ENCODE data around the gene CYP4X1.
"Not testable (repeated sequence)": the region's sequence is repeated elsewhere in the genome, so short reads cannot be mapped to it uniquely, and the experiment has no call there.

The CYP4X1 gene

GRCh38 chr1:47089356-47089755 lies 65.9 kb downstream of the CYP4X1 start:
- DNase-seq = not testable (repeated sequence)

- not testable (repeated sequence) for DNase-seq
These were observed 68.0 kb downstream of the CYP4X1 start for GRCh38 chr1:47091476-47091875.
